Stomach (tissue), 4 donors: Measurements from ENCODE around the gene PSMD13.

Source experiments
- CTCF ChIP-seq, 7 experiments: fragments of 450-650 bp in 4 of 7; fragments of 200-600 bp in 3 of 7; sonication (generic) in 3 of 7; IDR thresholded peaks; one replicate each; pipeline ENCODE4 v1.5.1; 2016 to 2019; ENCODE audit warnings: antibody characterized with exemption in 7 of 7, control low read depth in 2 of 7, mild to moderate bottlenecking in 1 of 7
- POLR2AphosphoS5 ChIP-seq, 3 donors: sonication (generic); formaldehyde crosslinking; IDR thresholded peaks; one replicate each; pipeline ENCODE4 v1.6.1; 2016; ENCODE audit warnings: antibody characterized with exemption in 3 of 3

GRCh38 chr11:206002-206384, 30.8 kb upstream of the PSMD13 start:
- TF ChIP-seq CTCF (IDR thresholded peaks at IDR 0.05) = no peak
- TF ChIP-seq POLR2AphosphoS5 (IDR thresholded peaks at IDR 0.05) = no peak
